WTC11 (cell line): Measurements from ENCODE around the gene SETD1B. TPM values are rescaled to one million over a fixed set of nuclear protein-coding genes. Genes with fewer than 3 reads are reported as not detected.

Experiments
- ATAC-seq: fragments of 200-7000 bp; cut with Tn5 transposase; 2 replicates; pipeline ENCODE4 v1.10.0; 2021; ENCODE audit warnings: mild to moderate bottlenecking, moderate library complexity
- CTCF ChIA-PET: fragments of 300-600 bp; sonication (Branson Sonifier 250); formaldehyde crosslinking; loops from one replicate; lab custom pipeline; 2021; ENCODE audit warnings: antibody characterized with exemption; lab: Charles Lee
- POLR2A ChIA-PET: fragments of 350-600 bp; sonication (Branson Sonifier 250); formaldehyde crosslinking; loops from one replicate; lab custom pipeline; 2021; ENCODE audit warnings: antibody characterized with exemption; lab: Charles Lee
- DNase-seq: peaks from one replicate; pipeline ENCODE4 v3.0.0; 2021; ENCODE audit warnings: low spot score
- H3K27ac Mint-ChIP-seq: 2 replicates; pipeline ENCODE4 v1.8.0; 2021; ENCODE audit warnings: mixed read lengths
- H3K27me3 Mint-ChIP-seq: 2 replicates; pipeline ENCODE4 v1.8.0; 2021; ENCODE audit warnings: low read depth, mild to moderate bottlenecking, moderate library complexity, mixed read lengths
- H3K36me3 Mint-ChIP-seq: 2 replicates; pipeline ENCODE4 v1.8.0; 2021; ENCODE audit warnings: mixed read lengths
- H3K4me1 Mint-ChIP-seq: 2 replicates; pipeline ENCODE4 v1.8.0; 2022; ENCODE audit warnings: mixed read lengths
- H3K4me3 Mint-ChIP-seq: 2 replicates; pipeline ENCODE4 v1.8.0; 2021; ENCODE audit warnings: mild to moderate bottlenecking, moderate library complexity, mixed read lengths
- H3K9me3 Mint-ChIP-seq: 2 replicates; pipeline ENCODE4 v1.8.0; 2021; ENCODE audit warnings: mixed read lengths
- CTCF ChIP-seq: fragments of 200-600 bp; IDR thresholded peaks from 2 replicates; pipeline ENCODE4 v1.8.0; 2022; ENCODE audit warnings: antibody characterized with exemption
- HMGA2 ChIP-seq: fragments of 250-450 bp; sonication (Bioruptor Pico); IDR thresholded peaks from 2 replicates; pipeline ENCODE4 v1.4.0; 2021; ENCODE audit warnings: mild to moderate bottlenecking, moderate library complexity
- PRDM15 ChIP-seq: sonication (generic); formaldehyde crosslinking; IDR thresholded peaks from 2 replicates; pipeline ENCODE4 v1.8.0; 2022; ENCODE audit warnings: missing genetic modification reagents
- ZNF121 ChIP-seq: sonication (generic); formaldehyde crosslinking; IDR thresholded peaks from 2 replicates; pipeline ENCODE4 v1.8.0; 2023; ENCODE audit warnings: missing genetic modification reagents
- ZNF219 ChIP-seq: sonication (generic); formaldehyde crosslinking; IDR thresholded peaks from 2 replicates; pipeline ENCODE4 v1.8.0; 2023; ENCODE audit warnings: missing genetic modification reagents, mild to moderate bottlenecking, borderline replicate concordance
- ZNF317 ChIP-seq: sonication (generic); formaldehyde crosslinking; IDR thresholded peaks from 2 replicates; pipeline ENCODE4 v1.8.1; 2023; ENCODE audit warnings: low read depth, mild to moderate bottlenecking, moderate library complexity, missing genetic modification reagents, borderline replicate concordance
- ZNF423 ChIP-seq: fragments of 250-450 bp; sonication (Bioruptor Pico); IDR thresholded peaks from 2 replicates; pipeline ENCODE4 v2.1.2; 2022; ENCODE audit warnings: mild to moderate bottlenecking, moderate library complexity
- ZSCAN18 ChIP-seq: fragments of 250-450 bp; sonication (Bioruptor Pico); IDR thresholded peaks from 2 replicates; pipeline ENCODE4 v2.1.2; 2022; ENCODE audit warnings: mild to moderate bottlenecking, moderate library complexity
- total RNA-seq: library from RNA; stranded (reverse); gene quantifications from 3 replicates; pipeline ENCODE4 v1.2.3, GENCODE V29; 2021

SETD1B gene
- total RNA-seq, 1 experiment from 2014 or later, result 19.5 TPM

- TF ChIP-seq PRDM15 (CRISPR knock-in tag) (no peak), CTCF (no peak)
- Mint-ChIP-seq H3K4me1 (no peaks in the 10 kb centered on the region), H3K4me3 (no peak overlapping the region), H3K27me3 (no peaks in the 10 kb centered on the region), H3K36me3 (peaks cover 23% of the 10 kb centered on the region), H3K9me3 (no peaks in the 10 kb centered on the region), H3K27ac (no peak overlapping the region)
- no peak for DNase-seq
- POLR2A ChIA-PET, result interaction anchor here (0.6 kb wide), 1 partner anchor 291 kb away, joined by 10 read pairs; no protein-coding TSS in a partner anchor
- ATAC-seq, result no peak
- CTCF ChIA-PET, result no interaction called here
These were observed 26.3 kb downstream of the SETD1B start for GRCh38 chr12:121830134-121830533.

GRCh38 chr12:121830588-121831265 is 26.9 kb downstream of the SETD1B start:
- H3K27ac Mint-ChIP-seq, result no peak overlapping the region
- no peak overlapping the region for H3K4me3 Mint-ChIP-seq
- ATAC-seq (no peak), DNase-seq (no peak)
- H3K4me1 Mint-ChIP-seq, result no peaks in the 10 kb centered on the region
- POLR2A ChIA-PET, result no interaction called here
- H3K9me3 Mint-ChIP-seq, result no peaks in the 10 kb centered on the region
- H3K36me3 Mint-ChIP-seq, result peaks cover 23% of the 10 kb centered on the region
- CTCF ChIA-PET, result interaction anchor here (1.5 kb wide), 1 partner anchor 19 kb away, joined by 6 read pairs; no protein-coding TSS in a partner anchor
- no peak for TF ChIP-seq ZNF317
- TF ChIP-seq ZNF423 (CRISPR knock-in tag), result no peak
- no peak for TF ChIP-seq ZSCAN18 (CRISPR knock-in tag)
- H3K27me3 Mint-ChIP-seq, result no peaks in the 10 kb centered on the region

GRCh38 chr12:121831571-121832245 is 27.9 kb downstream of the SETD1B start:
- no peak for TF ChIP-seq ZNF219 (CRISPR knock-in tag)
- ATAC-seq, result no peak
- no peaks in the 10 kb centered on the region for H3K9me3 Mint-ChIP-seq
- ChIA-PET CTCF (interaction anchor here (1.5 kb wide), 1 partner anchor 20 kb away, joined by 6 read pairs; no protein-coding TSS in a partner anchor), POLR2A (interaction anchor here (0.5 kb wide), 1 partner anchor 24 kb away, joined by 3 read pairs; no protein-coding TSS in a partner anchor)
- H3K4me3 Mint-ChIP-seq, result no peak overlapping the region
- H3K27ac Mint-ChIP-seq, result peak overlapping the region; percentile 21
- no peaks in the 10 kb centered on the region for H3K4me1 Mint-ChIP-seq
- no peaks in the 10 kb centered on the region for H3K27me3 Mint-ChIP-seq
- peaks cover 23% of the 10 kb centered on the region for H3K36me3 Mint-ChIP-seq
- DNase-seq, result no peak

- Mint-ChIP-seq H3K27me3 (peaks cover 16% of the 10 kb centered on the region), H3K36me3 (no peaks in the 10 kb centered on the region; the same call in 1 of the 2 replicates), H3K4me3 (no peak overlapping the region), H3K9me3 (no peaks in the 10 kb centered on the region), H3K27ac (no peak overlapping the region), H3K4me1 (peaks cover 8% of the 10 kb centered on the region)
- CTCF ChIA-PET, result interaction anchor here (0.6 to 5.7 kb wide), 12 partner anchors 10 to 298 kb away, joined by 3 to 73 read pairs (median 4); partner anchors contain the start of genes CFAP251 and RHOF
- POLR2A ChIA-PET, result no interaction called here
- no peak for DNase-seq
- TF ChIP-seq ZNF121, result peak; percentile 52; the same call in 1 of the 2 replicates
- TF ChIP-seq HMGA2 (CRISPR knock-in tag), result no peak
- ATAC-seq, result no peak
These were observed 33.9 kb downstream of the SETD1B start for GRCh38 chr12:121837680-121838079.
